ENCODE results near the gene DENND6B. TPM values are rescaled to one million over a fixed set of nuclear protein-coding genes. Genes with fewer than 3 reads are reported as not detected.

DENND6B gene
- total RNA-seq, 1 donor from 2014 or later: 1.4 TPM

GRCh38 chr22:50316114-50317065 lies 10.4 kb downstream of the DENND6B start:
- no peak for DNase-seq (ENCODE audit: low spot score)

- no peak for DNase-seq (ENCODE audit: low spot score)
Observed at GRCh38 chr22:50315289-50316113, 11.3 kb downstream of the DENND6B start.

- peak; percentile 61 for DNase-seq (ENCODE audit: low spot score)
Observed at GRCh38 chr22:50314455-50315288, 12.1 kb downstream of the DENND6B start.

GRCh38 chr22:50314081-50314454 lies 12.7 kb downstream of the DENND6B start:
- no peak for DNase-seq (ENCODE audit: low spot score)

- DNase-seq (ENCODE audit: low spot score): no peak
Observed at GRCh38 chr22:50313600-50313999, 13.2 kb downstream of the DENND6B start.

- no peak for DNase-seq (ENCODE audit: low spot score)
Observed at GRCh38 chr22:50313021-50313420, 13.8 kb downstream of the DENND6B start.

GRCh38 chr22:50312371-50312770 lies 14.4 kb downstream of the DENND6B start:
- DNase-seq (ENCODE audit: low spot score): no peak

- no peak for DNase-seq (ENCODE audit: low spot score)
Observed at GRCh38 chr22:50311606-50312351, 15.0 kb downstream of the DENND6B start.

GRCh38 chr22:50310949-50311444 lies 15.8 kb downstream of the DENND6B start:
- DNase-seq (ENCODE audit: low spot score): no peak

GRCh38 chr22:50310031-50310722 lies 16.6 kb downstream of the DENND6B start:
- DNase-seq (ENCODE audit: low spot score): no peak

- DNase-seq (ENCODE audit: low spot score): peak; percentile 20
Observed at GRCh38 chr22:50309601-50309991, 17.2 kb downstream of the DENND6B start.

- DNase-seq (ENCODE audit: low spot score): peak; percentile 31
Observed at GRCh38 chr22:50308986-50309600, 17.7 kb downstream of the DENND6B start.

- DNase-seq (ENCODE audit: low spot score): peak; percentile 93
Observed at GRCh38 chr22:50308597-50308935, 18.2 kb downstream of the DENND6B start.

- peak; percentile 31 for DNase-seq (ENCODE audit: low spot score)
Observed at GRCh38 chr22:50307890-50308596, 18.8 kb downstream of the DENND6B start.

GRCh38 chr22:50306753-50307749 lies 19.8 kb downstream of the DENND6B start, which contains the start of gene PLXNB2:
Gene PLXNB2 (minus strand): TSS chr22:50307646. CDS start chr22:50290584, 17,062 bp downstream.
- DNase-seq (ENCODE audit: low spot score): peak; percentile 90

GRCh38 chr22:50305923-50306566 lies 20.8 kb downstream of the DENND6B start:
- peak; percentile 97 for DNase-seq (ENCODE audit: low spot score)

GRCh38 chr22:50305393-50305922 lies 21.4 kb downstream of the DENND6B start:
- no peak for DNase-seq (ENCODE audit: low spot score)
